ENCODE results near the gene CYP27C1.

Gene CYP27C1

DNA sequence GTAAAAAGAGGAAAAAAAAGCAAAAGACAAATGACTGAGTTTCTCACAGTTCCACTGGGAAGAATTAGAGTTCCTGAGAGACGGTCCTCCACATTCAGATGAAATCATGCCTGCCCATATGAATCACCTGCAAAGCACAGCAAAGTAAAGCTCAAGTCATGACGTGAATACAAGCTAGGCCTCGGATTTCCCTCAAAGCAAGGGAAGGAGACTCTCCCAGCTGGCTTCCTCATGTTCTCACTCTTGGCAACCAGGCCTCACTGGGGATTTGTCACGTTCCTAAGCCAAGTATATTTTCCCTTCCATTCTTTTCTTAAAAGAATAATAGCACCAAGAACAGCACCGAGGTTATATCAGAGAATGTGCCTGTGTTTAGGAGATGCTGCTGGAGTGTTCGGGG lies 47.0 kb downstream of the CYP27C1 start:
- no peaks in the 10 kb centered on the region for H3K36me3 ChIP-seq (ENCODE audit: control insufficient read depth in 1 of 2, insufficient read depth in 2 of 2, low read depth in 1 of 2, low read length in 2 of 2)
- H3K4me1 ChIP-seq (ENCODE audit: control insufficient read depth, insufficient read depth, low read depth, low read length): peaks cover 10% of the 10 kb centered on the region
- H3K23ac ChIP-seq (ENCODE audit: low read length in 2 of 2): no peak overlapping the region
- peak; percentile 57 for DNase-seq
- peak overlapping the region; percentile 18 for H3K9ac ChIP-seq (ENCODE audit: low read length)
- H3K27me3 ChIP-seq (ENCODE audit: control insufficient read depth in 1 of 2, insufficient read depth in 1 of 2, low read length in 2 of 2): no peaks in the 10 kb centered on the region
- H3K4me2 ChIP-seq (ENCODE audit: low read length, poor library complexity, severe bottlenecking): no peak overlapping the region
- no peaks in the 10 kb centered on the region for H3K9me3 ChIP-seq (ENCODE audit: control insufficient read depth, low read length)
- H4K8ac ChIP-seq (ENCODE audit: low read length): no peak overlapping the region
- H2BK15ac ChIP-seq (ENCODE audit: low read depth, poor library complexity, severe bottlenecking): no peak overlapping the region
- no peak overlapping the region for H2BK5ac ChIP-seq (ENCODE audit: low read depth, low read length, poor library complexity, severe bottlenecking)
- no peak overlapping the region for H3K14ac ChIP-seq (ENCODE audit: low read length in 2 of 2)
- WGBS: 62% methylated on average over 5 of the region's 6 CpGs
- no peak overlapping the region for H3K4ac ChIP-seq (ENCODE audit: low read depth in 1 of 2, low read length in 2 of 2)
- H2AK5ac ChIP-seq (ENCODE audit: low read length, severe bottlenecking): no peak overlapping the region
- H4K91ac ChIP-seq (ENCODE audit: low read length): no peak overlapping the region
- H3K79me1 ChIP-seq (replicated peaks; ENCODE audit: low read length, poor library complexity, severe bottlenecking): no peaks in the 10 kb centered on the region
- H3K27ac ChIP-seq (ENCODE audit: low read length, poor library complexity, severe bottlenecking): no peak overlapping the region
- H3K4me3 ChIP-seq (ENCODE audit: insufficient read depth in 1 of 2, low read depth in 1 of 2, low read length in 2 of 2): no peak overlapping the region
- no peak overlapping the region for H2BK120ac ChIP-seq (ENCODE audit: low read depth, low read length)
- no peak overlapping the region for H2BK12ac ChIP-seq (ENCODE audit: low read length in 2 of 2)
- H2AFZ ChIP-seq (ENCODE audit: low read depth, low read length): no peak overlapping the region
- H3K18ac ChIP-seq (ENCODE audit: low read depth in 1 of 2, low read length in 2 of 2): no peak overlapping the region

- Histone ChIP-seq H3K27ac (ENCODE audit: low read length, poor library complexity, severe bottlenecking) (no peak overlapping the region), H2AFZ (ENCODE audit: low read depth, low read length) (no peak overlapping the region), H2AK5ac (ENCODE audit: low read length, severe bottlenecking) (no peak overlapping the region), H3K23ac (ENCODE audit: low read length in 2 of 2) (no peak overlapping the region), H3K36me3 (ENCODE audit: control insufficient read depth in 1 of 2, insufficient read depth in 2 of 2, low read depth in 1 of 2, low read length in 2 of 2) (no peaks in the 10 kb centered on the region), H3K14ac (ENCODE audit: low read length in 2 of 2) (no peak overlapping the region), H4K8ac (ENCODE audit: low read length) (no peak overlapping the region), H2BK5ac (ENCODE audit: low read depth, low read length, poor library complexity, severe bottlenecking) (no peak overlapping the region), H2BK15ac (ENCODE audit: low read depth, poor library complexity, severe bottlenecking) (no peak overlapping the region), H3K79me1 (replicated peaks; ENCODE audit: low read length, poor library complexity, severe bottlenecking) (no peaks in the 10 kb centered on the region), H3K4ac (ENCODE audit: low read depth in 1 of 2, low read length in 2 of 2) (no peak overlapping the region), H3K4me1 (ENCODE audit: control insufficient read depth, insufficient read depth, low read depth, low read length) (peaks cover 10% of the 10 kb centered on the region), H3K4me3 (ENCODE audit: insufficient read depth in 1 of 2, low read depth in 1 of 2, low read length in 2 of 2) (no peak overlapping the region), H3K18ac (ENCODE audit: low read depth in 1 of 2, low read length in 2 of 2) (no peak overlapping the region), H2BK120ac (ENCODE audit: low read depth, low read length) (no peak overlapping the region), H4K91ac (ENCODE audit: low read length) (no peak overlapping the region), H3K27me3 (ENCODE audit: control insufficient read depth in 1 of 2, insufficient read depth in 1 of 2, low read length in 2 of 2) (no peaks in the 10 kb centered on the region), H3K4me2 (ENCODE audit: low read length, poor library complexity, severe bottlenecking) (no peak overlapping the region), H3K9me3 (ENCODE audit: control insufficient read depth, low read length) (no peaks in the 10 kb centered on the region), H2BK12ac (ENCODE audit: low read length in 2 of 2) (no peak overlapping the region), H3K9ac (ENCODE audit: low read length) (peak overlapping the region; percentile 18)
- WGBS: 97% methylated on average over 5 of the region's 6 CpGs
- DNase-seq: no peak
These were observed 47.8 kb downstream of the CYP27C1 start for GRCh38 chr2:127172306-127172705.

DNA sequence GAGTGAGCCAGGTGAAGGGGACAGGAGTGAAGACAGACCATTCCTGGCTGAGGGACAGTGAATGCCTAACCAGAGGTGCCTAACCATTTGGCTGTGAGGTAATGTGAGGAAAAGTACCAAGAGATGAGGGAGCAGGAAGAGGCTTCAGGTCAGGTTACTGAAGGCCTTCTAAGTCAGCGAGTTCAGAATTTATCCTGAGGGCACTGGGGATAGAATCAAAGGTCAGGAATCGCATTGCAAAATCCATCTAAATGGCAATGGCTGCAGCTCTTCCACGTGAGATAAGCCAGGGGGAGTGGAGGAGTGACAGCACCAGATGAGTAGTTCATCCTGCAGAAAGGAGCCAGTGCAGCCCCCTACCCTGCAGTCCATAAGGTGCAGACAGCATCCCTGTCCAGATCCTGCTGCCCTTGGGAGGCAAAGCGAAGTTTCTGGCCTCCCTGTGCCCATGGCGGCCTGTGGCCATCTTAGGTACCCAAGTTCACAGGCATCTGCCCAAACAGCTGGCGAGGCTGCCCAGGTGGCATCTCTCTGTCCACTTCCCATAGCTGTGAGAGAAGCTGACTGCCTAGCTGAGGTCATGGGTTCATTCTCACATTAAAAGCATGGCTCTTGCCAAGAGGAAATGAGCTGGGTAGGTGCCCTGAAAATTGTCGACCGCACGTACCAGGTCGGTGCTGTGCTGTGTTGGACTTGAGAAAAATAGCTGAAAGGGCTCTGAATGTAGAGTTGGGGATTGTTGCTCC lies 49.5 kb downstream of the CYP27C1 start:
- no peak overlapping the region for H3K4ac ChIP-seq (ENCODE audit: low read depth in 1 of 2, low read length in 2 of 2)
- H3K23ac ChIP-seq (ENCODE audit: low read length in 2 of 2): no peak overlapping the region
- no peak overlapping the region for H2BK5ac ChIP-seq (ENCODE audit: low read depth, low read length, poor library complexity, severe bottlenecking)
- WGBS: 93% methylated on average over 10 of the region's 10 CpGs
- DNase-seq: no peak
- H4K8ac ChIP-seq (ENCODE audit: low read length): no peak overlapping the region
- no peak overlapping the region for H2AK5ac ChIP-seq (ENCODE audit: low read length, severe bottlenecking)
- H3K14ac ChIP-seq (ENCODE audit: low read length in 2 of 2): no peak overlapping the region
- H3K27ac ChIP-seq (ENCODE audit: low read length, poor library complexity, severe bottlenecking): no peak overlapping the region
- H4K91ac ChIP-seq (ENCODE audit: low read length): no peak overlapping the region
- no peak overlapping the region for H2BK120ac ChIP-seq (ENCODE audit: low read depth, low read length)
- H3K4me1 ChIP-seq (ENCODE audit: control insufficient read depth, insufficient read depth, low read depth, low read length): peaks cover 12% of the 10 kb centered on the region
- no peaks in the 10 kb centered on the region for H3K27me3 ChIP-seq (ENCODE audit: control insufficient read depth in 1 of 2, insufficient read depth in 1 of 2, low read length in 2 of 2)
- no peak overlapping the region for H2AFZ ChIP-seq (ENCODE audit: low read depth, low read length)
- H3K4me3 ChIP-seq (ENCODE audit: insufficient read depth in 1 of 2, low read depth in 1 of 2, low read length in 2 of 2): no peak overlapping the region
- no peak overlapping the region for H3K18ac ChIP-seq (ENCODE audit: low read depth in 1 of 2, low read length in 2 of 2)
- no peak overlapping the region for H2BK15ac ChIP-seq (ENCODE audit: low read depth, poor library complexity, severe bottlenecking)
- H2BK12ac ChIP-seq (ENCODE audit: low read length in 2 of 2): no peak overlapping the region
- H3K9me3 ChIP-seq (ENCODE audit: control insufficient read depth, low read length): no peaks in the 10 kb centered on the region
- no peak overlapping the region for H3K9ac ChIP-seq (ENCODE audit: low read length)
- H3K36me3 ChIP-seq (ENCODE audit: control insufficient read depth in 1 of 2, insufficient read depth in 2 of 2, low read depth in 1 of 2, low read length in 2 of 2): no peaks in the 10 kb centered on the region
- H3K79me1 ChIP-seq (replicated peaks; ENCODE audit: low read length, poor library complexity, severe bottlenecking): no peaks in the 10 kb centered on the region
- H3K4me2 ChIP-seq (ENCODE audit: low read length, poor library complexity, severe bottlenecking): no peak overlapping the region

- H2BK5ac ChIP-seq (ENCODE audit: low read depth, low read length, poor library complexity, severe bottlenecking): no peak overlapping the region
- H3K14ac ChIP-seq (ENCODE audit: low read length in 2 of 2): no peak overlapping the region
- no peak overlapping the region for H2BK15ac ChIP-seq (ENCODE audit: low read depth, poor library complexity, severe bottlenecking)
- H2AFZ ChIP-seq (ENCODE audit: low read depth, low read length): no peak overlapping the region
- WGBS: 91% methylated on average over 3 of the region's 3 CpGs
- H3K27me3 ChIP-seq (ENCODE audit: control insufficient read depth in 1 of 2, insufficient read depth in 1 of 2, low read length in 2 of 2): no peaks in the 10 kb centered on the region
- no peak overlapping the region for H3K9ac ChIP-seq (ENCODE audit: low read length)
- no peak overlapping the region for H4K91ac ChIP-seq (ENCODE audit: low read length)
- no peak overlapping the region for H3K4ac ChIP-seq (ENCODE audit: low read depth in 1 of 2, low read length in 2 of 2)
- H4K8ac ChIP-seq (ENCODE audit: low read length): no peak overlapping the region
- H3K9me3 ChIP-seq (ENCODE audit: control insufficient read depth, low read length): no peaks in the 10 kb centered on the region
- no peaks in the 10 kb centered on the region for H3K79me1 ChIP-seq (replicated peaks; ENCODE audit: low read length, poor library complexity, severe bottlenecking)
- no peak overlapping the region for H3K18ac ChIP-seq (ENCODE audit: low read depth in 1 of 2, low read length in 2 of 2)
- no peak overlapping the region for H2BK12ac ChIP-seq (ENCODE audit: low read length in 2 of 2)
- H3K4me2 ChIP-seq (ENCODE audit: low read length, poor library complexity, severe bottlenecking): no peak overlapping the region
- no peak for DNase-seq
- peaks cover 14% of the 10 kb centered on the region for H3K4me1 ChIP-seq (ENCODE audit: control insufficient read depth, insufficient read depth, low read depth, low read length)
- no peak overlapping the region for H2AK5ac ChIP-seq (ENCODE audit: low read length, severe bottlenecking)
- no peaks in the 10 kb centered on the region for H3K36me3 ChIP-seq (ENCODE audit: control insufficient read depth in 1 of 2, insufficient read depth in 2 of 2, low read depth in 1 of 2, low read length in 2 of 2)
- H3K23ac ChIP-seq (ENCODE audit: low read length in 2 of 2): no peak overlapping the region
- H3K4me3 ChIP-seq (ENCODE audit: insufficient read depth in 1 of 2, low read depth in 1 of 2, low read length in 2 of 2): no peak overlapping the region
- no peak overlapping the region for H3K27ac ChIP-seq (ENCODE audit: low read length, poor library complexity, severe bottlenecking)
- no peak overlapping the region for H2BK120ac ChIP-seq (ENCODE audit: low read depth, low read length)
These were observed 50.1 kb downstream of the CYP27C1 start for GRCh38 chr2:127170021-127170420.

Measured in mesenchymal stem cell (in vitro differentiated cells and primary cell).